ENCODE results near the gene WHAMM.

DNA sequence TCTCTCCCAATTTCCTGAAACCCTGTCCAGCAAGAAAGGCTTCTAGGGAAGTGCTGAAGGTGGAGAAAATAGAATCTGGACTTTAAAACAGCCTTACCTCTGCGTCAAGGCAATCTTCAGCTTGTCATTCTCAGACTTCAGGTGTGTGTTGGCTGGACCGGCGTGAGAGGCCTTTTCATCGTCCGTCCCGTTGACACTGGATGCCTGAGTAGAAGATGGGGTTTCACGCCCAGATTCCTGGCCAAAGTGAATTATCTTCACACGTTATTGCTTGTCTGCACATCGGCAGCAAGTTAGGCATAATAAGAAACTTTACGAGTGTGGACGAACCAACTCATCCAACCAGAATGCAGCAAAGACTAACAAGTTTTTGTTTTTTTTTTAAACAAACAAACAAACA, 49.5 kb downstream of the WHAMM start:
- TF ChIP-seq, protein P1, sequence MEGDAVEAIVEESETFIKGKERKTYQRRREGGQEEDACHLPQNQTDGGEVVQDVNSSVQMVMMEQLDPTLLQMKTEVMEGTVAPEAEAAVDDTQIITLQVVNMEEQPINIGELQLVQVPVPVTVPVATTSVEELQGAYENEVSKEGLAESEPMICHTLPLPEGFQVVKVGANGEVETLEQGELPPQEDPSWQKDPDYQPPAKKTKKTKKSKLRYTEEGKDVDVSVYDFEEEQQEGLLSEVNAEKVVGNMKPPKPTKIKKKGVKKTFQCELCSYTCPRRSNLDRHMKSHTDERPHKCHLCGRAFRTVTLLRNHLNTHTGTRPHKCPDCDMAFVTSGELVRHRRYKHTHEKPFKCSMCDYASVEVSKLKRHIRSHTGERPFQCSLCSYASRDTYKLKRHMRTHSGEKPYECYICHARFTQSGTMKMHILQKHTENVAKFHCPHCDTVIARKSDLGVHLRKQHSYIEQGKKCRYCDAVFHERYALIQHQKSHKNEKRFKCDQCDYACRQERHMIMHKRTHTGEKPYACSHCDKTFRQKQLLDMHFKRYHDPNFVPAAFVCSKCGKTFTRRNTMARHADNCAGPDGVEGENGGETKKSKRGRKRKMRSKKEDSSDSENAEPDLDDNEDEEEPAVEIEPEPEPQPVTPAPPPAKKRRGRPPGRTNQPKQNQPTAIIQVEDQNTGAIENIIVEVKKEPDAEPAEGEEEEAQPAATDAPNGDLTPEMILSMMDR (IDR thresholded peaks at IDR 0.05; ENCODE audit: borderline replicate concordance, extremely low read depth, low read length, poor library complexity, severe bottlenecking): no peak
- no peak for TF ChIP-seq EZH2 (IDR thresholded peaks at IDR 0.05; ENCODE audit: borderline replicate concordance, low read depth, low read length, severe bottlenecking)
